Natural killer cell treated with Interleukin-12 subunit alpha and Interleukin-12 subunit beta and Interleukin-15 and Interleukin-18, amount 100 ng/mL, for 72 hours (primary cell): ENCODE measurements around the gene ALOX5AP. TPM values are rescaled to one million over a fixed set of nuclear protein-coding genes. Genes with fewer than 3 reads are reported as not detected.

Source experiments
- ATAC-seq, 2 donors: fragments of 150-1000 bp; cut with Tn5 transposase in 1 of 2; sonication (Bioruptor Pico), chemical (Tn5 transposase) in 1 of 2; 2 replicates each; pipeline ENCODE4 v1.10.0; 2021
- DNase-seq: peaks from one replicate; pipeline ENCODE4 v3.0.0; 2022; ENCODE audit warnings: low spot score
- H3K27ac Mint-ChIP-seq, 2 donors: 1 replicate in 1 of 2; 2 replicates in 1 of 2; pipeline ENCODE4 v1.8.0; 2022; ENCODE audit warnings: mixed read lengths in 2 of 2, mild to moderate bottlenecking in 1 of 2, moderate library complexity in 1 of 2
- H3K27me3 Mint-ChIP-seq, 2 donors: 1 replicate in 1 of 2; 2 replicates in 1 of 2; pipeline ENCODE4 v1.8.0; 2022; ENCODE audit warnings: mixed read lengths in 2 of 2
- H3K36me3 Mint-ChIP-seq: one replicate; pipeline ENCODE4 v1.8.0; 2022; ENCODE audit warnings: mixed read lengths
- H3K4me1 Mint-ChIP-seq, 2 donors: 1 replicate in 1 of 2; 2 replicates in 1 of 2; pipeline ENCODE4 v1.8.0; 2022; ENCODE audit warnings: low read depth in 2 of 2, mixed read lengths in 2 of 2, mild to moderate bottlenecking in 1 of 2
- H3K4me3 Mint-ChIP-seq: one replicate; pipeline ENCODE4 v1.8.0; 2022; ENCODE audit warnings: mixed read lengths
- H3K9me3 Mint-ChIP-seq: 2 replicates; pipeline ENCODE4 v1.8.0; 2022; ENCODE audit warnings: mixed read lengths
- total RNA-seq, 2 donors: library from RNA; stranded (reverse); gene quantifications; one replicate each; pipeline ENCODE4 v1.2.3, GENCODE V29; 2022

Gene ALOX5AP
- total RNA-seq, 2 donors from 2014 or later = 49.8 to 173 TPM

- ATAC-seq = no peak
- no peak for DNase-seq
- Mint-ChIP-seq H3K4me3 (no peak overlapping the region), H3K4me1 (peaks cover 0 to 6% of the 10 kb centered on the region in 2 donors), H3K36me3 (no peaks in the 10 kb centered on the region), H3K27me3 (peaks cover 2 to 6% of the 10 kb centered on the region in 2 donors), H3K9me3 (no peaks in the 10 kb centered on the region), H3K27ac (no peak overlapping the region)
Observed at GRCh38 chr13:30704596-30704995, 30.7 kb upstream of the ALOX5AP start.

GRCh38 chr13:30705680-30706079, 29.7 kb upstream of the ALOX5AP start:
- H3K27me3 Mint-ChIP-seq = peaks cover 2 to 6% of the 10 kb centered on the region in 2 donors
- DNase-seq = no peak
- no peak overlapping the region for H3K27ac Mint-ChIP-seq
- ATAC-seq = no peak
- peaks cover 3 to 9% of the 10 kb centered on the region in 2 donors for H3K4me1 Mint-ChIP-seq
- H3K4me3 Mint-ChIP-seq = no peak overlapping the region
- no peaks in the 10 kb centered on the region for H3K36me3 Mint-ChIP-seq
- H3K9me3 Mint-ChIP-seq = no peaks in the 10 kb centered on the region

GRCh38 chr13:30708541-30708940, 26.8 kb upstream of the ALOX5AP start:
- Mint-ChIP-seq H3K27me3 (peaks cover 0 to 6% of the 10 kb centered on the region in 2 donors), H3K4me1 (peaks cover 23 to 31% of the 10 kb centered on the region in 2 donors), H3K9me3 (no peaks in the 10 kb centered on the region), H3K4me3 (no peak overlapping the region), H3K27ac (no peak overlapping the region), H3K36me3 (no peaks in the 10 kb centered on the region)
- ATAC-seq (no peak), DNase-seq (no peak)

GRCh38 chr13:30710442-30710841, 24.9 kb upstream of the ALOX5AP start:
- no peak for ATAC-seq
- DNase-seq = no peak
- no peaks in the 10 kb centered on the region for H3K27me3 Mint-ChIP-seq
- no peaks in the 10 kb centered on the region for H3K36me3 Mint-ChIP-seq
- H3K4me1 Mint-ChIP-seq = peaks cover 30 to 38% of the 10 kb centered on the region in 2 donors
- peak overlapping the region; percentile 10 for H3K4me3 Mint-ChIP-seq
- H3K9me3 Mint-ChIP-seq = no peaks in the 10 kb centered on the region
- H3K27ac Mint-ChIP-seq = peak overlapping the region; percentile 27 to 96

- ATAC-seq = peak; percentile 67 to 77
- no peaks in the 10 kb centered on the region for H3K27me3 Mint-ChIP-seq
Observed at GRCh38 chr13:30711375-30711774, 24.0 kb upstream of the ALOX5AP start.

GRCh38 chr13:30711837-30712236, 23.5 kb upstream of the ALOX5AP start:
- Mint-ChIP-seq H3K4me3 (peak overlapping the region; percentile 63), H3K9me3 (no peaks in the 10 kb centered on the region), H3K27ac (peak overlapping the region; percentile 73 to 96), H3K36me3 (no peaks in the 10 kb centered on the region), H3K27me3 (no peaks in the 10 kb centered on the region), H3K4me1 (peaks cover 37 to 38% of the 10 kb centered on the region in 2 donors)
- ATAC-seq = no peak
- DNase-seq = no peak

More at GRCh38 chr13:30711375-30711774, 24.0 kb upstream of the ALOX5AP start:
- Mint-ChIP-seq H3K27ac (peak overlapping the region; percentile 73 to 96), H3K4me3 (peak overlapping the region; percentile 63), H3K9me3 (no peaks in the 10 kb centered on the region), H3K36me3 (no peaks in the 10 kb centered on the region), H3K4me1 (peaks cover 32 to 38% of the 10 kb centered on the region in 2 donors)
- DNase-seq = no peak

- H3K4me3 Mint-ChIP-seq = peak overlapping the region; percentile 85
- H3K27me3 Mint-ChIP-seq = no peaks in the 10 kb centered on the region
- ATAC-seq (peak; percentile 96 to 98), DNase-seq (peak; percentile 82)
- H3K36me3 Mint-ChIP-seq = no peaks in the 10 kb centered on the region
- peak overlapping the region; percentile 95 to 96 for H3K27ac Mint-ChIP-seq
- H3K4me1 Mint-ChIP-seq = peaks cover 38 to 40% of the 10 kb centered on the region in 2 donors
- no peaks in the 10 kb centered on the region for H3K9me3 Mint-ChIP-seq
Observed at GRCh38 chr13:30712536-30713532, 22.5 kb upstream of the ALOX5AP start.

- H3K4me3 Mint-ChIP-seq = peak overlapping the region; percentile 11
- H3K4me1 Mint-ChIP-seq = peaks cover 50 to 54% of the 10 kb centered on the region in 2 donors
- peak overlapping the region; percentile 30 to 73 for H3K27ac Mint-ChIP-seq
- no peaks in the 10 kb centered on the region for H3K36me3 Mint-ChIP-seq
- H3K9me3 Mint-ChIP-seq = no peaks in the 10 kb centered on the region
- ATAC-seq = no peak
- no peaks in the 10 kb centered on the region for H3K27me3 Mint-ChIP-seq
- DNase-seq = no peak
Observed at GRCh38 chr13:30714629-30715371, 20.5 kb upstream of the ALOX5AP start.

- no peak overlapping the region for H3K4me3 Mint-ChIP-seq
- peaks cover 54% of the 10 kb centered on the region in 2 donors for H3K4me1 Mint-ChIP-seq
- no peaks in the 10 kb centered on the region for H3K9me3 Mint-ChIP-seq
- no peak for ATAC-seq
- no peak for DNase-seq
- peak overlapping the region in 1 of 2 donors; percentile 73 for H3K27ac Mint-ChIP-seq
- no peaks in the 10 kb centered on the region for H3K27me3 Mint-ChIP-seq
- no peaks in the 10 kb centered on the region for H3K36me3 Mint-ChIP-seq
Observed at GRCh38 chr13:30715372-30715756, 20.0 kb upstream of the ALOX5AP start.

GRCh38 chr13:30715837-30716236, 19.5 kb upstream of the ALOX5AP start:
- Mint-ChIP-seq H3K27ac (peak overlapping the region in 1 of 2 donors; percentile 53), H3K4me1 (peaks cover 57 to 59% of the 10 kb centered on the region in 2 donors)

GRCh38 chr13:30718661-30719524, 16.4 kb upstream of the ALOX5AP start:
- Mint-ChIP-seq H3K4me1 (peaks cover 44 to 55% of the 10 kb centered on the region in 2 donors), H3K27ac (peak overlapping the region; percentile 59 to 87), H3K27me3 (no peaks in the 10 kb centered on the region), H3K36me3 (peaks cover 4% of the 10 kb centered on the region), H3K4me3 (peak overlapping the region; percentile 49), H3K9me3 (no peaks in the 10 kb centered on the region)
- DNase-seq = no peak
- peak; percentile 56 to 78 for ATAC-seq

More at GRCh38 chr13:30715837-30716236, 19.5 kb upstream of the ALOX5AP start:
- no peak for DNase-seq
- H3K36me3 Mint-ChIP-seq = no peaks in the 10 kb centered on the region
- ATAC-seq = no peak
- H3K4me3 Mint-ChIP-seq = no peak overlapping the region
- H3K27me3 Mint-ChIP-seq = no peaks in the 10 kb centered on the region
- no peaks in the 10 kb centered on the region for H3K9me3 Mint-ChIP-seq

GRCh38 chr13:30719525-30719914, 15.8 kb upstream of the ALOX5AP start:
- H3K27me3 Mint-ChIP-seq = no peaks in the 10 kb centered on the region
- H3K36me3 Mint-ChIP-seq = peaks cover 8% of the 10 kb centered on the region
- DNase-seq = no peak
- peak overlapping the region; percentile 59 to 87 for H3K27ac Mint-ChIP-seq
- peaks cover 51 to 56% of the 10 kb centered on the region in 2 donors for H3K4me1 Mint-ChIP-seq
- peak overlapping the region; percentile 49 for H3K4me3 Mint-ChIP-seq
- H3K9me3 Mint-ChIP-seq = no peaks in the 10 kb centered on the region
- ATAC-seq = no peak
